ENCODE results near the gene CDYL2. TPM values are rescaled to one million over a fixed set of nuclear protein-coding genes. Genes with fewer than 3 reads are reported as not detected.

The CDYL2 gene
- total RNA-seq, 1 donor from 2014 or later: 3.0 TPM

DNA sequence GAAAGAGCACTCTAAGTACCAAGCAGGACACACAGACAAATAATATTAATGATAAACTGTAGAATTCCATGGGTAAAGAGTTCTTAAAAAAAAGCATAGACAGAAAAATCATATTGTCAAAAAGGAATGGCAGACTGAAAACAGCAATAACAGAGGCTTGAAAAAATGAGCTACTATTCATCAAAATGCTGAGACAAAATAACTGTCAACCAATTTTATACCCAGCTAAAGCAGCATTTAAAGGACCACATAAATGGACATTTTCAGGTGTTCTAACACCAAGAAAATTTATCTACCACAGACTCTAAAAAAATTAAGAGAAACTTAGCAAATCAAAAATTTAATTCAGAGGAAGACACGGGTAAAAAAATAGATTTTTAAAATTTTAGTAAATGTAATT lies 144.5 kb downstream of the CDYL2 start:
- TF ChIP-seq, protein P1, sequence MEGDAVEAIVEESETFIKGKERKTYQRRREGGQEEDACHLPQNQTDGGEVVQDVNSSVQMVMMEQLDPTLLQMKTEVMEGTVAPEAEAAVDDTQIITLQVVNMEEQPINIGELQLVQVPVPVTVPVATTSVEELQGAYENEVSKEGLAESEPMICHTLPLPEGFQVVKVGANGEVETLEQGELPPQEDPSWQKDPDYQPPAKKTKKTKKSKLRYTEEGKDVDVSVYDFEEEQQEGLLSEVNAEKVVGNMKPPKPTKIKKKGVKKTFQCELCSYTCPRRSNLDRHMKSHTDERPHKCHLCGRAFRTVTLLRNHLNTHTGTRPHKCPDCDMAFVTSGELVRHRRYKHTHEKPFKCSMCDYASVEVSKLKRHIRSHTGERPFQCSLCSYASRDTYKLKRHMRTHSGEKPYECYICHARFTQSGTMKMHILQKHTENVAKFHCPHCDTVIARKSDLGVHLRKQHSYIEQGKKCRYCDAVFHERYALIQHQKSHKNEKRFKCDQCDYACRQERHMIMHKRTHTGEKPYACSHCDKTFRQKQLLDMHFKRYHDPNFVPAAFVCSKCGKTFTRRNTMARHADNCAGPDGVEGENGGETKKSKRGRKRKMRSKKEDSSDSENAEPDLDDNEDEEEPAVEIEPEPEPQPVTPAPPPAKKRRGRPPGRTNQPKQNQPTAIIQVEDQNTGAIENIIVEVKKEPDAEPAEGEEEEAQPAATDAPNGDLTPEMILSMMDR (IDR thresholded peaks at IDR 0.05; ENCODE audit: unreplicated experiment): no peak
- H3K36me3 Mint-ChIP-seq: no peaks in the 10 kb centered on the region
- peaks cover 5% of the 10 kb centered on the region for H3K27me3 Mint-ChIP-seq (ENCODE audit: low read depth)
- H3K4me1 Mint-ChIP-seq: no peaks in the 10 kb centered on the region
- H3K27ac Mint-ChIP-seq: no peak overlapping the region
- H3K9me3 Mint-ChIP-seq: peaks cover 31% of the 10 kb centered on the region
- DNase-seq (ENCODE audit: low spot score in 2 of 2, unreplicated experiment in 2 of 2): no peak
- no peak overlapping the region for H3K4me3 Mint-ChIP-seq

DNA sequence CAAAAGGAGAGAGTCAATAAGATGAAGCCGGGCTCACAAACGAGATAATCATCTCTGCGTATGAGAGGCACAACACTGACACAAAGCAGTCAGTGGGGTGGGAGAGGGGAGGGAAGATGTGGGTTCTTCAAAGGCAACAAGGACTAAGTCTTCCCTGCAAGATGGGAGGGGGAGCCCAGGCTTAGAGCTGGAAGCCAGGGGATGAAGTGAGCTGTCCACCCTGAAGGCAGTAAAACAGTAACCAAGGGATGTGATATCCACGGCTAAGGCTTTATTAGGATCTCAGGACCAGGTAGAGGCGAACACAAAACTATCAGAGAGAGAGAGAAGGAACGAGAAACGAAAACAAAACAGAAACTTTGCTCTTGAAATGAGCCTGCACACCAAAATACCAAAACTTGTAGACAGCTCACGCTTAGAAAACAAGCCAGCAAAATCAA lies 147.7 kb downstream of the CDYL2 start:
- Mint-ChIP-seq H3K36me3 (no peaks in the 10 kb centered on the region), H3K27ac (no peak overlapping the region), H3K9me3 (peaks cover 24% of the 10 kb centered on the region), H3K4me1 (no peaks in the 10 kb centered on the region), H3K4me3 (no peak overlapping the region), H3K27me3 (ENCODE audit: low read depth) (no peaks in the 10 kb centered on the region)
- no peak for DNase-seq (ENCODE audit: low spot score in 2 of 2, unreplicated experiment in 2 of 2)
- TF ChIP-seq, protein P1 (IDR thresholded peaks at IDR 0.05; ENCODE audit: unreplicated experiment): no peak

DNA sequence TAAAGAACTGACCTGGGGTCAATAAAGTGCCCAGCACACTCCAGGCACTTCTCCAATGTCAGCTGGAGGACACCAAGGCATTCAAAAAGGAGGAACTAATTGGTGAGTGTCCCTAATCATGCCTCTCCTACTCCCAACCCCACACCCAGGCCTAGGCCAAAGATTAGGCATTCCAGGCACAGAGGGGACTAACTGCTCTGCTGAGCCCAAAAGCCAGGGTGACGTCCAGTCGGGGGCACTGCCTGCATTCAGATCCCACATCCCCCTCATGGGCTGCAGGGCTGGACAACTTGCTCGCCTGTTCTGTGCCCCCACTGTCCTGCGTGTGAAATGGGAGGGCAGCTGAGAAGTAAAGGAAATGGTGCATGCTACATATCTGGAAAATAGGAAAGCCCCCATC lies 148.2 kb downstream of the CDYL2 start:
- no peak overlapping the region for H3K4me3 Mint-ChIP-seq
- TF ChIP-seq, protein P1 (IDR thresholded peaks at IDR 0.05; ENCODE audit: unreplicated experiment): no peak
- no peak overlapping the region for H3K27ac Mint-ChIP-seq
- no peaks in the 10 kb centered on the region for H3K4me1 Mint-ChIP-seq
- no peak for DNase-seq (ENCODE audit: low spot score in 2 of 2, unreplicated experiment in 2 of 2)
- no peaks in the 10 kb centered on the region for H3K27me3 Mint-ChIP-seq (ENCODE audit: low read depth)
- peaks cover 21% of the 10 kb centered on the region for H3K9me3 Mint-ChIP-seq
- H3K36me3 Mint-ChIP-seq: no peaks in the 10 kb centered on the region

DNA sequence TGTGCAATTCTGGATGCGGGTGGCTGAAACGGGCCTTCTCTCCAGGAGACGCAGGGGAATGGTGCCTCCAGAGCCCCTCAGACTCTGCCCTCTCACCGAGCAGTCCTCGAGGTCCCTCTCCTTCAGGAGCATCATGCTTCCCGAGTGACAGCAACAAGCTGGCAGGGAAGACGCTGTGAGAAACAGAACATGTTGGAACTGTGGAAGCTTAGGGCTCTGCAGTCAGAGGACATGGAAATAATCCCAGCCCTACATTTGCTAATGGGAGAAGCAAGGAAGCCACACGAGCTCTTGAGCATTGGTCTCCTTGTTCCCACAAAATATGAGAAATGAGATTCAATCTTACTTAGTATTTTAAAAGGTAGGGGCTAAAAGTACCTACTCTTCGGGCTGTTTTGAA lies 148.6 kb downstream of the CDYL2 start:
- TF ChIP-seq, protein P1 (IDR thresholded peaks at IDR 0.05; ENCODE audit: unreplicated experiment): no peak
- Mint-ChIP-seq H3K4me3 (no peak overlapping the region), H3K27ac (no peak overlapping the region), H3K27me3 (ENCODE audit: low read depth) (no peaks in the 10 kb centered on the region), H3K36me3 (no peaks in the 10 kb centered on the region), H3K9me3 (peaks cover 19% of the 10 kb centered on the region), H3K4me1 (no peaks in the 10 kb centered on the region)
- no peak for DNase-seq (ENCODE audit: low spot score in 2 of 2, unreplicated experiment in 2 of 2)

DNA sequence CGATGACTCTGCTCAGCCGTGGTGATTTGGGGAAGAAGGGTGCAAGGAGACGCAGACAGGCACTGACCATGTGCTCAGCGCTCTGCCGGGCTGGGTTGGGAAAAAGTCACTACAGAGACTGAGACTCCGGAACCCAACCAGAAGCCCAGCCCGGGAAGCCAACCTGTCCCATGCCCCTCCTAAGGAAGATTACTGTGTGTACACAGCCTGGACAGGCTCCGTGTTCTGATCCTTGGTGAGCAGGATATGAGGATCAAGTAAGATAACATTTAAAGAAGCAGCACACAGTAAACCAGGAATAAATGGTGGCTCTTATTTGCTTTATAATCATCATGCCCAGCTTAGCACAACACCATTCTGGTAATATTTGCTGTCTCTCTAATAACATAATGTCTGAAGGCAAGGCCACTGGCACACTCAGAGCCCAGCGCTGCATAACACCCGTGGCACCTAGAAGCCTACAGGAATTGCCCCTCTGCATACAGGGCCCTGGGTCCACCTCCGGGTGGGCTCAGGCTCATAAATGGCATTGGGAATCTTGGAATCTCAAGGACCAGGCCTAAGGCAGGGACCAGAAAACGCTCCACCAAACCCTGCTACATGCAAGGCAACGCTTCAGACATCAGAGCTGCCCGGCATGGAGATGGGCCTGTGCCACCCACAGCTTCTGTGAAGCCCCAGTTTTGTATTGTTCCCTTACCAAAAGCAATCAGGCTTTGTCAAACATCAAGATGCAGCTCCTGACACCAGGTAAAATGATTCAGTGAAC lies 150.1 kb downstream of the CDYL2 start:
- Mint-ChIP-seq H3K4me1 (no peaks in the 10 kb centered on the region), H3K27me3 (ENCODE audit: low read depth) (peaks cover 2% of the 10 kb centered on the region), H3K4me3 (no peak overlapping the region), H3K36me3 (no peaks in the 10 kb centered on the region), H3K27ac (no peak overlapping the region), H3K9me3 (peaks cover 16% of the 10 kb centered on the region)
- TF ChIP-seq, protein P1 (IDR thresholded peaks at IDR 0.05; ENCODE audit: unreplicated experiment): no peak
- no peak for DNase-seq (ENCODE audit: low spot score in 2 of 2, unreplicated experiment in 2 of 2)
